Panc1 (cell line): Measurements from ENCODE around the gene NDUFA13. TPM values are rescaled to one million over a fixed set of nuclear protein-coding genes. Genes with fewer than 3 reads are reported as not detected.

ENCODE experiments used
- ATAC-seq: fragments of 200-7000 bp; cut with Tn5 transposase; 2 replicates; pipeline ENCODE4 v1.9.1; 2020; ENCODE audit warnings: mild to moderate bottlenecking, moderate library complexity
- BruUV-seq: library from RNA; stranded (reverse); fragments of 400-500 nt; replicated peaks from 2 replicates; lab custom pipeline; 2021; lab: Mats Ljungman, UMichigan
- CTCF ChIA-PET: fragments of 300-600 bp; sonication (Branson Sonifier 250); formaldehyde crosslinking; loops from one replicate; lab custom pipeline; 2022; ENCODE audit warnings: antibody characterized with exemption; lab: Charles Lee
- POLR2A ChIA-PET: fragments of 300-600 bp; sonication (Branson Sonifier 250); formaldehyde crosslinking; loops from one replicate; lab custom pipeline; 2022; ENCODE audit warnings: antibody characterized with exemption; lab: Charles Lee
- DNase-seq: peaks from one replicate; pipeline ENCODE4 v3.0.0-alpha.2; 2010; ENCODE audit warnings: low read depth, low spot score
- H3K27ac ChIP-seq: 2 replicates; pipeline ENCODE4 v1.5.1; 2011; ENCODE audit warnings: mild to moderate bottlenecking, low read length, inconsistent platforms
- H3K27me3 ChIP-seq: fragments of 200-500 bp; sonication (Bioruptor generic); 2 replicates; pipeline ENCODE4 v1.6.0; 2014; ENCODE audit warnings: low read length, inconsistent platforms; ENCODE audit not compliant: control insufficient read depth, insufficient read depth
- H3K36me3 ChIP-seq: fragments of 200-500 bp; sonication (Bioruptor generic); 2 replicates; pipeline ENCODE4 v1.5.1; 2014; ENCODE audit warnings: inconsistent platforms, mild to moderate bottlenecking, low read length, moderate library complexity; ENCODE audit not compliant: control insufficient read depth, insufficient read depth
- H3K4me1 ChIP-seq: 2 replicates; pipeline ENCODE4 v1.5.1; 2011; ENCODE audit warnings: inconsistent platforms, mild to moderate bottlenecking, low read length, moderate library complexity; ENCODE audit not compliant: control insufficient read depth, insufficient read depth
- H3K4me3 ChIP-seq, 2 experiments: 2 replicates each; pipeline ENCODE4 v1.5.1; 2011 to 2012; ENCODE audit warnings: low read depth in 2 of 2, low read length in 2 of 2, mild to moderate bottlenecking in 2 of 2, inconsistent platforms in 1 of 2, moderate library complexity in 1 of 2
- H3K9me3 ChIP-seq: fragments of 200-500 bp; sonication (Bioruptor generic); 2 replicates; pipeline ENCODE4 v1.5.1; 2014; ENCODE audit warnings: low read depth, mild to moderate bottlenecking, inconsistent platforms, low read length, moderate library complexity; ENCODE audit not compliant: control insufficient read depth, insufficient read depth
- CTCF ChIP-seq: fragments of 450-650 bp; IDR thresholded peaks from 2 replicates; pipeline ENCODE4 v1.5.1; 2017; ENCODE audit warnings: mild to moderate bottlenecking
- POLR2AphosphoS5 ChIP-seq: IDR thresholded peaks from 2 replicates; pipeline ENCODE4 v1.6.1; 2012; ENCODE audit warnings: mild to moderate bottlenecking, low read depth, low read length, moderate library complexity
- SIN3A ChIP-seq: IDR thresholded peaks from 2 replicates; pipeline ENCODE4 v1.6.1; 2012; ENCODE audit warnings: low read depth, mild to moderate bottlenecking, low read length, moderate library complexity, borderline replicate concordance; ENCODE audit not compliant: insufficient read depth
- TCF7L2 ChIP-seq: IDR thresholded peaks from 2 replicates; pipeline ENCODE4 v1.6.1; 2011; ENCODE audit warnings: mild to moderate bottlenecking, low read depth, low read length, inconsistent platforms
- in situ Hi-C: cut with HindIII; loops from 2 replicates; pipeline ENCODE4 v1.10.0; 2016; ENCODE audit warnings: low sequenced_read_pairs, low pct_unique_long_range_greater_than_20kb
- intact Hi-C: fragments of 100-400 bp; cut with micrococcal nuclease; formaldehyde crosslinking; loops from one replicate; pipeline ENCODE4 v1.10.0; 2022; ENCODE audit not compliant: unreplicated experiment
- total RNA-seq: library from RNA; stranded (reverse); gene quantifications from one replicate; pipeline ENCODE4 v1.2.1, GENCODE V29; 2021; ENCODE audit not compliant: unreplicated experiment
- TF ChIP-seq, protein P1 (sequence below), 2 experiments: IDR thresholded peaks; 2 replicates each; pipeline ENCODE4 v1.6.1; 2011 to 2012; ENCODE audit warnings: low read depth in 2 of 2, control low read depth in 1 of 2, low read length in 1 of 2, mild to moderate bottlenecking in 1 of 2, moderate library complexity in 1 of 2; ENCODE audit not compliant: insufficient read depth in 1 of 2

NDUFA13 gene
- total RNA-seq, 1 experiment from 2014 or later, result 287 TPM

DNA sequence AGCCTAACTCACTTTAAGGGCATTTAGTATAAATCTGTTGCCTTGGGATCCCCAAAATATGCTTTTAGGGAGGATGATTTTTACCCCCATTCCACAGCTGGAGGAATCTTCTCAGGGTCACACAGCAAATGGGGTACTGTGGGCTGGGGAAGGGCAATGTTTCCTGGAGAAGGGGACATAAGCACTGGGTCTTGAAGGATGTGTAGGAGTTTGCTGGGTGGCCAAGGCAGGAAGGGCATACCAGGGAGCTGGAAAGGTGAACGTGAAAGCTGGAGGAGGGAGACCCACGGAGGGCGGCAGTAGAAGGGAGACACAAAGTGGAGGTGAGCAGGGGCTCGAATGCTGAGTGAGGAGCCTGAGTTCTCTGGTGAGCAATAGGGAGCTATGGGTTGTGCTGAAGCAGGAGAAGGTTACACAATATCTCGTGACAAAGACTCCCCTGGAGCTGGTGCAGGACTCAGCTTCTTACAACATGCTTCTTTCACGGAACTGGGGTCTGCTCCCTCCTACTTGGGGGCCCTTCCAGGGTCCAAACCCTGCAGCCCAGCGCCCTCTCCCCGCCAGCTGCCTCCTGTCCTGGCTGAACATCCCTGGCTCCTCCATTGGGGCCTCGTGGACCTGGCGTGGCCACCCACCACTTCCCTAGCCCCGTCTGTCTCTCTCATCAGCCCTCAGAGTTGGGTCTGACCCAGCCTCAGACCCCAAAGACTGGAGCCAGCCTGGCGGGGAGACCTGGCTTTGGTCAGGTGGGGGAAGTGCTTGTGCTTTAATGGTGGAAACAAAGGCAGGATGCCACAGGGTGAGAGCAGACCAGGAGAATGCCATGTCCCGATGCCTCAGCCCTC is 33.1 kb downstream of the NDUFA13 start:
- CTCF ChIA-PET, result interaction anchor here (0.7 kb wide), 1 partner anchor 17 kb away, joined by 3 read pairs; no protein-coding TSS in a partner anchor
- Histone ChIP-seq H3K36me3 (no peaks in the 10 kb centered on the region), H3K4me3 (no peak overlapping the region), H3K27me3 (no peaks in the 10 kb centered on the region), H3K9me3 (no peaks in the 10 kb centered on the region), H3K4me1 (no peaks in the 10 kb centered on the region), H3K27ac (no peak overlapping the region)
- intact Hi-C loops (no loop called here), in situ Hi-C loops (no loop called here)
- POLR2A ChIA-PET, result no interaction called here
- no TSS peak for BruUV-seq
- ATAC-seq, result no peak
- TF ChIP-seq TCF7L2, result no peak
- no peak for TF ChIP-seq POLR2AphosphoS5
- TF ChIP-seq CTCF, result no peak
- TF ChIP-seq SIN3A, result no peak
- TF ChIP-seq, protein P1, sequence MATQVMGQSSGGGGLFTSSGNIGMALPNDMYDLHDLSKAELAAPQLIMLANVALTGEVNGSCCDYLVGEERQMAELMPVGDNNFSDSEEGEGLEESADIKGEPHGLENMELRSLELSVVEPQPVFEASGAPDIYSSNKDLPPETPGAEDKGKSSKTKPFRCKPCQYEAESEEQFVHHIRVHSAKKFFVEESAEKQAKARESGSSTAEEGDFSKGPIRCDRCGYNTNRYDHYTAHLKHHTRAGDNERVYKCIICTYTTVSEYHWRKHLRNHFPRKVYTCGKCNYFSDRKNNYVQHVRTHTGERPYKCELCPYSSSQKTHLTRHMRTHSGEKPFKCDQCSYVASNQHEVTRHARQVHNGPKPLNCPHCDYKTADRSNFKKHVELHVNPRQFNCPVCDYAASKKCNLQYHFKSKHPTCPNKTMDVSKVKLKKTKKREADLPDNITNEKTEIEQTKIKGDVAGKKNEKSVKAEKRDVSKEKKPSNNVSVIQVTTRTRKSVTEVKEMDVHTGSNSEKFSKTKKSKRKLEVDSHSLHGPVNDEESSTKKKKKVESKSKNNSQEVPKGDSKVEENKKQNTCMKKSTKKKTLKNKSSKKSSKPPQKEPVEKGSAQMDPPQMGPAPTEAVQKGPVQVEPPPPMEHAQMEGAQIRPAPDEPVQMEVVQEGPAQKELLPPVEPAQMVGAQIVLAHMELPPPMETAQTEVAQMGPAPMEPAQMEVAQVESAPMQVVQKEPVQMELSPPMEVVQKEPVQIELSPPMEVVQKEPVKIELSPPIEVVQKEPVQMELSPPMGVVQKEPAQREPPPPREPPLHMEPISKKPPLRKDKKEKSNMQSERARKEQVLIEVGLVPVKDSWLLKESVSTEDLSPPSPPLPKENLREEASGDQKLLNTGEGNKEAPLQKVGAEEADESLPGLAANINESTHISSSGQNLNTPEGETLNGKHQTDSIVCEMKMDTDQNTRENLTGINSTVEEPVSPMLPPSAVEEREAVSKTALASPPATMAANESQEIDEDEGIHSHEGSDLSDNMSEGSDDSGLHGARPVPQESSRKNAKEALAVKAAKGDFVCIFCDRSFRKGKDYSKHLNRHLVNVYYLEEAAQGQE (IDR thresholded peaks at IDR 0.05; ENCODE audit: insufficient read depth in 1 of 2, low read depth in 2 of 2, low read length in 1 of 2), result no peak
- DNase-seq, result no peak

GRCh38 chr19:19549804-19550464 is 33.9 kb downstream of the NDUFA13 start:
- intact Hi-C loops, result no loop called here
- Histone ChIP-seq H3K27me3 (no peaks in the 10 kb centered on the region), H3K27ac (no peak overlapping the region), H3K4me3 (no peak overlapping the region), H3K9me3 (no peaks in the 10 kb centered on the region), H3K4me1 (no peaks in the 10 kb centered on the region), H3K36me3 (no peaks in the 10 kb centered on the region)
- ATAC-seq, result no peak
- no peak for DNase-seq
- in situ Hi-C loops, result no loop called here
- POLR2A ChIA-PET, result no interaction called here
- TF ChIP-seq POLR2AphosphoS5, result no peak
- no peak for TF ChIP-seq CTCF
- no peak for TF ChIP-seq TCF7L2
- TF ChIP-seq, protein P1 (IDR thresholded peaks at IDR 0.05; ENCODE audit: insufficient read depth in 1 of 2, low read depth in 2 of 2, low read length in 1 of 2), result no peak
- TF ChIP-seq SIN3A, result no peak
- no TSS peak for BruUV-seq
- CTCF ChIA-PET, result no interaction called here
